DMS79 (cell line): ENCODE data around the gene LRPAP1.

Experiments
- DNase-seq: peaks from one replicate; lab custom pipeline; 2025; lab: John Stamatoyannopoulos, UW

The LRPAP1 gene

GRCh38 chr4:3485886-3486540 is 46.2 kb downstream of the LRPAP1 start:
- DNase-seq, result no peak

DNA sequence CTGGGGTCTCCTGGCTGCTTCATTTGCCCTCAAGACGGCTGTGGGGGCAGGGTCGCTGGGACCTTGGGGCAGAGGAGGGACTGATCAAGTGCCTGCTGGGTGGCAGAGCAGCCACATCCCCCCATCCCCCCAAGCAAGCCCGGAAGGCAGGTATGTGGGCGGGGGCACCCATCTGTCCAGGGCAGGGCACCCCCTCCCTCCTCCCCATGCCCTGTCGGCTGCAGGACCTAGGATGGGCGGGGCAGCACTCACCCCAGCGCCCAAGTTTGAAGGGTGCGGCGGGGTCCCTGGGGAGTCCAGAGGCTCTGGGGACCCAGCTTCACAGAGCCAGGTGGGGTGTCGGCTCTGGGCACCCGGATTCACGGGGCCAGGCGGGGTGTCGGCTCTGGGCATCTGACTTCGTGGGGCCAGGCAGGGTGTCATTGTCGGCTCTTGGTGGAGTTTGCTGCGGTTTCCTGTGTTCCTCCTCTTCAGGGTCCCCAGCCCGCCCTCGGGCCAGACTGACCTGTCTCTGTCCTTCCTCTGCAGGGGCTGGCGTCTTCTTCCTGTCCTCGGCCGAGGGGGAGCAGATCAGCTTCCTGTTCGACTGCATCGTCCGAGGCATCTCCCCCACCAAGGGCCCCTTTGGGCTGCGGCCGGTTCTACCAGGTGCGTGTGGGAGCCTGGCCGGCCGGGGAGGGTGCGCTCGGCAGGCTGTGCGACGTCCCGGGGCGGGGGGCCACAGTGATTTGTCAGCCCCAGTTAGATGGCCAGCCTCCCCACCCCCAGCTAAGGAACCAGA is 47.0 kb downstream of the LRPAP1 start:
- no peak for DNase-seq

- no peak for DNase-seq
Measured at GRCh38 chr4:3484057-3484973, 47.9 kb downstream of the LRPAP1 start.

GRCh38 chr4:3483471-3483921 is 48.7 kb downstream of the LRPAP1 start:
- DNase-seq, result no peak

DNA sequence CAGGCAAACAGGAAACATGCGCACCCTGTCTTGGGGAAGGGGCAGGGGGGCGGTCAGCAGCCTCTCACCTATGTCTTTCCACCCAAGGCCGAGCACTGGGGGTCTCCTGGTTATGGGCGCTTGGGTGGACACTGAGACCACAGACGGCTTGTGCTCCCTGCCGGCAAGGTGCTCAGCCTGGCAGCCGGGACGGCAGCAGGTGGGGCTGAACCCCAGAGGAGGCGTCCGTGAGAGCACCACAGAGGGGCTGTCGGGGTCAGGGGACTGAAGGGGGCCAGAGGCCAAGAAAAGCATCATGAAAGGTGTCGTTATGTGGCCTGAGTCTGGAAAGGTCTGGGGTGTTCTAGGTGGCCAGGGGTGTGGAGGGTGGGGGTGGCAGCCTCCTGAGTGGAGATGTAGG is 49.5 kb downstream of the LRPAP1 start:
- no peak for DNase-seq

DNA sequence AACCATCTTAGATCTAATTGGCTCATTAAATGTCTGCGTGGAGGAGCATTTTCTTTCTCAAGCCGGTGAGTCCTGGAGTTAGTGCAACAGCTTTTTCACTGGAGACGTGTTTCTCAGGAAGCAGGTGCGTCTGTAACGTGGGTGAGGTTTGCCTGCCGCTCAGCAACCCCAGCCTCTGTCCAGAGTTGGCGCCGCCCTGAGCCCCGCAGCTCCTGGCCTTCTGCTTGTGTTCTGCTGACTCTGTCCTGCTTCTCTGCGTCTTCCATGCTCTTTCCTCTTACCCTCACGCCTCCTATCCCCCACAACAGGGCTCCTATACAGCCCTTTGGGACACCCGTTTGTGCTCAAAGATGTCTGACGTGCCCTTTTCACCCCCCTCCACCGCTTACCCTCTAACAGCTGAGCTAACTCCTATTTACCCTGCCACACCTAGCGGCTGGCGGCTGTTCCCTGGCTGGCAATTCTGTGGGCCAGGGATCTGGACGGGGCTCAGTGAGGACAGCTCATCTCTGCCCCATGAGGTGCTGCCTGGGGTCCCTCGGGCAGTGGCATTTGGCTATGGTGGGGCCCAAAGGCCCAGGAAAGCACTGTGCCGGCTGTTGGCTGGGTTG is 50.3 kb downstream of the LRPAP1 start:
- DNase-seq, result no peak

DNA sequence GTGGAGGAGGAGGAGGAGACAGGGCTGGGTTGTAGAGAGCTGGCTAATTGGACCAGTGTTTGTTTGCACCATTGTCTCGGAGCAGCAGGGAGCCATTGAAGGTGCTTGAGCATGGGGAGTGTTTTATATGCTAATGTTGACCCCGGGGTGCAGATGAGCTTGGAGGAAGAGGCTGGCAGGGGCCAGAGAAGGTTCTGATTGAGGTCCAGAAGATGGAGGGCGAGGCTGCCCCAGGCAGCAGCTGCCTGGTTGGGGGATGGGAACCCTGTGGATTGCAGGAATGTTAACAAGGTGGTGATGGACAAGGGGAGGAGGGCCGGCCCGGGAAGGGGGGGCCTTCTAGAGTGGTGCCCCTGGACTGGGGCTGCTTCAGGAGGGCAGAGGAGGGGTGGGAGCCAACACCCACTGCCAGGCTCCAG is 51.1 kb downstream of the LRPAP1 start:
- no peak for DNase-seq

- no peak for DNase-seq
Measured at GRCh38 chr4:3480528-3481112, 51.6 kb downstream of the LRPAP1 start.

GRCh38 chr4:3479358-3480101 is 52.7 kb downstream of the LRPAP1 start:
- no peak for DNase-seq

DNA sequence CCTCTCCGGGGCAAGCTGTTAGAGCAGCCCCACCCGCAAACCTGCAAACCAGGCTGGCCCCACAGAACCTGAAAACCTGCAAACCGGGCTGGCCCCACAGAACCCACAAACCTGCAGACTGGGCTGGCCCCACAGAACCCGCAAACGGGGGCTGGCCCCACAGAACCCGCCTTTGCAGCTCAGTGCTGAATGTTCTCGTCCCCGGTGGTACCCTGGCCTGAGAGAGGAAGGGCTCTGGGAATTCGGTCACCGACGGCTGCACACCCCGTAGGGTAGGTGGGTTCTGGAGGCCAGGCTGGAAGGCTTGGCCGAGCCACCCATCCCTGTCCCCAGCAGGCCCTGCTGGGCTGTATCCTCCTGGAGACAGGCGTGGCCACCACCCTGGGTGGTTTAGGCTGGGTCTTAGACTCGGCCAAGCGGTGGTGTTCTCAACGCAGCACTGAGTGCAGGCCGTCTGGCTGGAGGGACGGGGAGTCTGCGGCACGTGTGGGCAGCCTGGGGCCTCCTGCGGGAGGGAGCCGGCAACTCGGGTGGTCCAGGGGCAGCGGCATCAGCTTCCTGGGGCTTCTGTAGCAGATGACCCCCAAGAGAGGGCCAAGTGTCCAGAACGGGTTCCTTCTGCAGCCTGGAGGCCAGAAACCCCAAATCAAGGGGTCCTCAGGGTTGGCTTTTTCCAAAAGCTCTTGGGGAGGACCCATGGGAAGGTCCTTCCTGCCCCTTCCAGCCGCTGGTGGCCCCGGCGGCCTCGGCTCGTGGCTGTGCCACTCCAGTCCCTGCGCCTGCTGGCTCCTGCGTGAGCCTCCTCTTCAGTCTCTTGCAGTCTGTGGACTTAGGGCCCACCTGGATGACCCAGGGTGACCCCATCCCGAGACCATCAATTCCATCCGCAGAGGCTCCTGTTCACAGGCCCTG is 53.5 kb downstream of the LRPAP1 start:
- no peak for DNase-seq

GRCh38 chr4:3477750-3478430 is 54.3 kb downstream of the LRPAP1 start:
- no peak for DNase-seq

GRCh38 chr4:3476936-3477749 is 55.1 kb downstream of the LRPAP1 start:
- DNase-seq, result no peak

- no peak for DNase-seq
Measured at GRCh38 chr4:3476341-3476747, 55.9 kb downstream of the LRPAP1 start.

DNA sequence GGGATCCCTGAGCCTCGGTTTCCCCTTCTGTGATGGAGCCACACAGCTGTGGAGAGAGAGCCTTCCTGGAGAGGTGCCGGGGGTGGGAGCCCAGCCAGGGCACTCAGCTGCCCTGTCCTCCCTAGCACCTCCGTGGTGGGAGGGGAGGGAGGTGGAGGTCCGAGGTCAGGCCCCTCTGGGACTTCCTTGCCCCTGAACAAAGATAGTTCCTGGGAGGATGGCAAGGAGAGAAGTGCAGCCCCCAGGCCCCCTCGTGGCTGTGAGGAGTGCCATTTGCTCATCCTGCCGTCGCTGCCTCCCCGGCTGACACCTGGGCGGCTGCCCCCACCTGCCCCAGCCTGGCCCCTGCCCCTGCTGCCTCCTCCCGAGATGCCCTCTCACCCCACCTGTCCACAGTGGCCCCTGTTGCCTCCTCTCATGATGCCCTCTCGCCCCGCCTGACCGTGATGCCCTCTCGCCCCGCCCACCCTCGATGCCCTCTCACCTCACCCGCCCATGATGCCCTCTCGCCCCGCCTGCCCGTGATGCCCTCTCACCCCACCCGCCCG is 56.4 kb downstream of the LRPAP1 start:
- no peak for DNase-seq

DNA sequence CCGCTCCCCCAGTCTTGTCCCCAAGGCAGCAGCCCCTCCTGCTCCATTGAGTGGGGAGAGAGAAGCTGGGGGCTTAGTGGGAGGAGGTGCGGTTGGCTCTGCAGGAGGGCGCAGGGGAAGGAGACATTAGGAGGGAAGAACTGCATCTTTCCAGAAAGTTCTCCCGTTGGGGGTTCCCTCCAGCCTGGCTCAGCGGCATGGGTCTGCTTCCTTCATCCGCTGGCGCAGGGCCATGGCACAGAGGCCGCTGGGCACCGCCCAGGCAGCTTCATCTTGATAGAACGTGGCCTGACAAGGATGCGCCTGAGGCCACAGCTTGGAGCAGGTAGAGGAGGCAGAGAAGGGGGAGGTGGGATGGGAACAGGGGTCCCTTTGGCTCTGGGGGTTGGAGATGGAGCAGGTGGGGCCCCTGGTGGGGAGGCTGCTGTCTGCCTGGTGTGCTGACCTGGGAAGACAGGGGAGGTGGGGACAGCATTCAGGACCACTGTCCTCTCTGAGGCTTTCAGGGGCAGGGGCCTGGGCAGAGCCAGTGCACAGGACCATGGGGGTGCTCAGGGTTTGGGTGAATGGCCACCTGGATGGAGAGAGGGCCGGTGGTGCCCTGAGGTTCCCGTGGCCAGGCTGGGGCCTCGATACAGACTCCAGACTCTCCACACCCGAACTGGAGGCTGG is 57.0 kb downstream of the LRPAP1 start:
- DNase-seq, result no peak

DNA sequence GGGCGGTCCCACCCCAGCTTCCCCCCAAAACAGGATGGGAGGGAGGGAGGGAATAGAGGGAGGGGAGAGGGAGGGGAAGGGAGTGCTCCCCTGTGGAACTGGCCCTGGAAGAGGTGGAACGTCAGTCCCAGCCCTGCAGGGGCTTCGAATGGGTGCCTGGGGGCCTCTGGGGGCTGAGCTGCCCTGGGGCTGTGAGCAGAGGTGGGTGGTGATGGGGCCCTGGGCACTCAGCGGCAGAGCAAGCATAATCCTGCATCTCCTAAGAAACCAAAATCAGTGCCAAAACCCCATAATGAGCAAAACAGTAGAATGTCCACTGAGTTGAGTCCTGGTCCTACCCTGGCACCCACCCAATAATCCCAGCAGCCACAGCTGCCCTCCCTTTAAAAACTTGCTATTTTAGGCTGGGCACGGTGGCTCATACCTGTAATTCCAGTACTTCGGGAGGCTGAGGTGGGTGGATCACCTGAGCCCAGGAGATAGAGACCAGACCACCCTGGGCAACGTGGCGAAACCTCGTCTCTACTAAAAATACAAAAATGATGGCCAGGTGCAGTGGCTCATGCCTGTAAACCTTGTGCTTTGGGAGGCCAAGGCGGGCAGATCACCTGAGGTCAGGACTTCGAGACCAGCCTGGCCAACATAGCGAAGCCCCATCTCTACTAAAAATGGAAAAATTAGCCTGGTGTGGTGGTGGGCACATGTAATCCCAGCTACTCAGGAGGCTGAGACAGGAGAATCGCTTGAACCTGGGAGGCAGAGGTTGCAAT is 58.0 kb downstream of the LRPAP1 start:
- no peak for DNase-seq
